RCC 7860 (cell line): Measurements from ENCODE around the gene EOGT.

Experiments
- DNase-seq: peaks from one replicate; pipeline ENCODE4 v3.0.0-alpha.2; 2015; ENCODE audit warnings: low spot score
- FAIRE-seq: peaks from 2 replicates; lab custom pipeline; 2012; peaks lifted over from hg19 to GRCh38; lab: Jason Lieb, UNC

The EOGT gene

GRCh38 chr3:69013253-69014021 is at the start of gene EOGT:
Gene EOGT (minus strand): TSS chr3:69013684. CDS start chr3:69009846, 3,838 bp downstream.
- DNase-seq: peak; percentile 71
- FAIRE-seq: no peak

GRCh38 chr3:69059688-69060087 is 46.2 kb upstream of the EOGT start:
- FAIRE-seq (no peak), DNase-seq (no peak)

DNA sequence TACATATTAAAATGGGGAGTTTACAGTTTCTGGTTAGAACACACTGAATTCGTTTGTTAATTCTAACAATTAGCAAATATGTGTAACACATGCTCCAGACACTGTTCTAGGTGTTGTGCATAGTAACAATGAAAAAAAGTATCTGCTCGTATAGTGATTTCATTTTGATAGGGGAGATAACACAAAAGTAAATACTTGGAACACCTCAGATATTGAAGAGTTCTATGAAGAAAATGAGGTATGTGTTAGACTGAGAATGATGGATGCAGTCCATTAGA is 45.4 kb upstream of the EOGT start:
- no peak for FAIRE-seq
- no peak for DNase-seq

DNA sequence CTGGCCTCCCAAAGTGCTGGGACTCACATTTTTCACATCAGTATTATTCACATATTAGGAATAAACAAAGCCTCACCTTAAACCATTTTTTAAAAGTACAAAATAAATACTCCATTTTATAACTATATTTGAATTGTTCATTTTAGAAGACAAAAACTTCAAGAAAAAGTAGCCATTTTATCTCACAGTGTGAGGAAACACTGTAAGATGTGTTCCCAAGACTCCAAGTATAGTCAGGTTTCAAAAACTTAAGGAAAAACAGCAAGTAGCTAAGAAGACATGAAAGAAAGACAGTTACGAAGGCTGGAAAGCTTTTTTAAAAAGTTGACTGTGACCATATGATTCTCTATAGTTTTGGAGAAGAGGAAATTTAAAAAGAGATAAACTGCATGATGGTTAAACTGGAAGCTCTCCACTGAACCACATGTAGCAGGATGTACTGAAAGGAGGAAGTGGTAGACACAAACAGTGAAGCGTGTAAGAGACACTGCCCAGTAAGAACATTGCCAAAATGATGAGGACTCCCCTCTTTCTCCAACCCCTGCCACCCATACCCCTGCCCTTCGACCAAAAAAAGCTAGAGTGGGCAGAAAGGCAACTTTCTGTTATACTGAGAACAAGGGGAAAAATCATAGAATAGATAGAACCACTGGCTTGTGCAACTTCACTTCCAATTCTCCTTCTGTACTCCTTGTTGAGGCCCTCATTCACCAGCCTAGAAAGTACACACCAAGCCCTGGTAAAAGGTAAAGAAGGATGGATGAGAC is 44.9 kb upstream of the EOGT start:
- FAIRE-seq: no peak
- no peak for DNase-seq

DNA sequence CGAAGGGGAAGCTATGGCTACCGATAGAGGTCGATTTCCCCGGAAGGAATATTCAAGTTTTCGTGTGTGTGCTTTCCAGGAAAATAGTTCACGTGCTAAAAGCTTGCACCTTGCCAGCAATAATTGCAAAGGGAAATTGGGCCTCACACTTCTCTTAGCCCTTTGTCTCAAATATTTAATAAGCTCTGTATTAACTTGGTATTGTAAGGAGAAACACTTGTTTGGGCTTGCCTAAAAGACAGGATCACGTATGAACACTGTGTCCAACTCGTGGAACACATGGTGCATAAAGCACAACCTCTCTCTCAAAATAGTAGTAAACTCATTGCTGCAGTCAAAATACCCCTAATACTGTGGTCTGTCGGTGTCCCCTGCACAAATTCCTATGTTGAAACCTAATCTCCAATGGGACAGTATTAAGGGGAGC is 39.0 kb upstream of the EOGT start:
- no peak for DNase-seq
- no peak for FAIRE-seq

- DNase-seq (peak; percentile 96), FAIRE-seq (peak; percentile 89)
These were observed 38.4 kb upstream of the EOGT start, which contains the start of gene TMF1 for GRCh38 chr3:69051756-69052471. Gene TMF1 (minus strand): TSS chr3:69052333. CDS start chr3:69052086, 247 bp downstream.

- no peak for FAIRE-seq
- DNase-seq: no peak
These were observed 35.5 kb upstream of the EOGT start for GRCh38 chr3:69048990-69049389.

DNA sequence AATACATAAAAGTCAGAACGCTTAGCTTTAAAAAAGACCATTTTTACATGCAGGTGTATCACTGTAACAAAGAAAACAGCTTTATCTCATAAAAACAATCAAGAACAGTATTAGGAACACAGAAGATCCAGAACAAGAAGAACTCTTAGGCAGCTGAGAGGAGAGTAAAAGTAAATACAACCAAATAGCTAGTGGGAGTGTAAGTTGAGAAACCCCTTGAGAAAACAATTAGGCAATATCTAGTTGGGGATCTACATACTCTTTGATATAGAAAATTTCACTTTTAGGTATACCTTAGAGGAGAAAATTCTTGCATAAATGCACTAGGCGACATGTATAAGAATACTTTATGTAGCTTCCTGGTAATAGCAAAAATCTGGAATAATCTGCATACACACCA is 31.1 kb upstream of the EOGT start:
- FAIRE-seq: no peak
- DNase-seq: no peak

DNA sequence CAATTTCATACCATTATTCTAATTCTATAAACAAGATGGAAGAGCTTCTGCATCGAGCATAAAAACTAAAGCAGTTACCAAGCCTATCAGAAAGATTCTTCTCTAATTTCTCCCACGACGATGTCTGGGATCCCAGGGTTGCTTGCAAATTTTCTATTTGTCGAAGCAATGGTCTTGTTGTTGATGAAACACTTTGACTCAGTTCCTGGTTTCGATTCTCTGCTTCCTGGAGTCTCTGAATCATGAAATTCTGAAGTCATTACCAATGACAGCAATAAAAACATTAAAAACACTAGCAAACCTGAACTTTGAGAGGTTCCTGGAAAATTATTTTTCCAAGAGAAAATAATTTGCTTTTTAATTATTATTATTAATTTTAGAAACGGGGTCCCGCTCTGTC is 20.0 kb upstream of the EOGT start:
- DNase-seq: peak; percentile 53
- FAIRE-seq: peak; percentile 29

DNA sequence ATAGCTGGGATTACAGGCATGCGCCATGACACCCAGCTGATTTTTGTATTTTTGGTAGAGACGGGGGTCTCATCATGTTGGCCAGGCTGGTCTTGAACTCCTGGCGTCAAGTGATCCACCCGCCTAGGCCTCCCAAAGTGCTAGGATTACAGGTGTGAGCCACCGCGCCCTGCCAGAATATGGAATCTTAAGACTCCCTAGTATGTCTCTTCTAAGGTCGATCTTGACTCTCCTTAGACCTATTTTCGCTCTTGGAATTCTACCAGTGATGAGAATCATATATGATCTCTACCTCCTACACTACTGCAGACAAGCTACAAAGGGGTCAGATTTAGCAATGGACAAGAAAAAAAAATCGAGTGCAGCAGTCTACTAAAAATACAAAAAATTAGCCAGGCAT is 19.3 kb upstream of the EOGT start:
- DNase-seq (no peak), FAIRE-seq (no peak)

DNA sequence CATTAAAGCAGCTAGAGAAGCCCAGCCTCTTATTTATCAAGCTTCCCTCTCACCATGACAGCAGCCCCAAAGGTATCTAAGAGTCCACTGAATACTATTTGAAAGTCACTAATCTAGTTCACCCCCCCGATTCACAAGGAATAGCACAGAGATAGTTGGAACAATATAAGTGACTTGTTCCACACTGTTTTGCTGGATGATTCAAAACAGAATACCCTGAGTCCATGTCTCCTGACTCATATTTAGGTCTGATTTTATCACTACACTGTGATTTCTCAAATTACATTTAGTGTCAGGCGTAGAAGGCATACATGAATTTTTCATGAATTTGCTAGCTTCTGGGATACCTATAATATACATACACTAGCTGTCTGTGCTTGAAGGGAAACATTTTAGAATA is 18.7 kb upstream of the EOGT start:
- FAIRE-seq (no peak), DNase-seq (no peak)

- FAIRE-seq (no peak), DNase-seq (no peak)
These were observed 18.2 kb upstream of the EOGT start for GRCh38 chr3:69031635-69032034.

- DNase-seq (no peak), FAIRE-seq (no peak)
These were observed 7.4 kb upstream of the EOGT start for GRCh38 chr3:69020857-69021256.

GRCh38 chr3:69020424-69020823 is 6.9 kb upstream of the EOGT start:
- peak; percentile 78 for FAIRE-seq

GRCh38 chr3:69016901-69017300 is 3.4 kb upstream of the EOGT start:
- FAIRE-seq: peak; percentile 83
- peak; percentile 63 for DNase-seq

More at GRCh38 chr3:69020424-69020823, 6.9 kb upstream of the EOGT start:
- no peak for DNase-seq

GRCh38 chr3:69016102-69016501 is 2.6 kb upstream of the EOGT start:
- DNase-seq (no peak), FAIRE-seq (no peak)

- FAIRE-seq (peak; percentile 75), DNase-seq (peak; percentile 31)
These were observed 617 bp upstream of the EOGT start for GRCh38 chr3:69014022-69014580.

DNA sequence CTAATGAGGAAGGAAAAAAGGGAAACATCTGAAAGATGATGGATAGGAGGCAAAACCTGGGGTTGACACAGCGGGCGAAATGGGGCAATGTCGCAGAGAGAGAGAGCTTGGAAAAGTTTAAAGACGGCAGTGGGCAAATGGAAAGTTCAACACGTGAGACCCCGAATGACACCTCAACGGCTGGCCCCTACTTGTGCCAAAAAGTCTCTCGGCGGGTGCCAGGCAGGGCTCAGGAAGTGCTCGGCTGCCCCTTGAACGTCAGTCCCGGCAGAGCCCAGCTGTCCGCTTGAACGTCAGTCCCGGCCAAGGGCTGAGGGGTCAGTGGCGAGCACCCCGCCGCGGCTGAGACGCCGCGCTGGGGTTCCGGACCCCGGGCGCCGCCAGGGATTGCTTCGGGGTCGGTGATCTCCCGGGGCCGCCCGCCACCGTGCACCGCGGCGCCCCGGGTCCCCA is 658 bp downstream of the EOGT start:
- FAIRE-seq: no peak
- peak; percentile 9 for DNase-seq

- FAIRE-seq: peak; percentile 55
These were observed 1.2 kb downstream of the EOGT start for GRCh38 chr3:69012100-69012799.

DNA sequence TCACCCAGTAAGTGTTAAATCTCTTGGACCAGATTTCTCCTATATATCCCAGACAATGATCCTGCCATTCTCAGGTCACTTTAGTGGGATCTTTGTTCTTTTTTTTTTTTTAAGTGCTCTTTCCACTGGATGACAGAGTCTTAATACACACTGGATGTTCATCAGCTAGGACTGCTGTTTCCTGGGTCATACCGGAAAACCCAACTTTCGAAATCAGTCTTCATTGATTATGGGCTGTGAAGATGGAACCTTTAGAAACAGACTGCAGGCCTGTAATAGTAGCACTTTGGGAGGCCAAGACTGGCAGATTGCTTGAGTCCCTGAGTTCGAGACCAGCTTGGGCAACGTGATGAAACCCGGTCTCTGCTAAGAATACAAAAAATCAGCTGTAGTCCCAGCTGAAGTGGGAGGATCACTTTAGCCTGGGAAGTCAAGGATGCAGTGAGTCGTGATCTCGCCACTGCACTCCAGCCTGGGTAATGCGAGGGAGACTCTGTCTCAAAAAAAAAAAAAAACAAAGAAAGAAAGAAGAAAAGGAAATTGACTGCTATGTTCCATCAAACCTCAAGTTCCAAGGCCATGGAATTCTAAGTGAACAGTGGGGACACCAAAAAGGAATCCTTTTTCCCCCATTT is 2.3 kb downstream of the EOGT start:
- DNase-seq (no peak), FAIRE-seq (no peak)

More at GRCh38 chr3:69012100-69012799, 1.2 kb downstream of the EOGT start:
- DNase-seq: peak; percentile 20
